ENCODE data around the gene CCIN.
A peak's percentile ranks its signal among the peaks of the same experiment; 100 is the strongest.
"Not testable (repeated sequence)": the region's sequence is repeated elsewhere in the genome, so short reads cannot be mapped to it uniquely, and the experiment has no call there.

Gene CCIN

DNA sequence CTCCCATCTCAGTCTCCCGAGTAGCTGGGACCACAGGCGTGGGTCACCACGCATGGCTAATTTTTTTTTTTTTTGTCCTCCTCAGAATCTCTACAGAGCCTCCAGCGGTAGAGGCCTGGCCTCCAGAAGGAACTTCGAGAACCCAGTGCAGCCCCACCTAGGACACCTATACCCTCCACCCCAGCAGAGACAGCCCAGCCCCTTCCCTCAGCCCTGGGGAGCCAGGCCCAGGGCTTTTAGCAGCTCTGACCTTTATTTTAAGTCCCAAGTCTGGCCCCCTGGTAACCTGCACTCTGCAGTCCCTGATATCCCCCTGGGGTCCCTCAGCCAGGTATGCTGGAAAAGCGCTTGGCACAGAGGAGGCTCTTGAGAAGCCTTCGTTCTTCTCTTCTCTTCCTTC, 27.4 kb upstream of the CCIN start:
- DNase-seq, result no peak

DNA sequence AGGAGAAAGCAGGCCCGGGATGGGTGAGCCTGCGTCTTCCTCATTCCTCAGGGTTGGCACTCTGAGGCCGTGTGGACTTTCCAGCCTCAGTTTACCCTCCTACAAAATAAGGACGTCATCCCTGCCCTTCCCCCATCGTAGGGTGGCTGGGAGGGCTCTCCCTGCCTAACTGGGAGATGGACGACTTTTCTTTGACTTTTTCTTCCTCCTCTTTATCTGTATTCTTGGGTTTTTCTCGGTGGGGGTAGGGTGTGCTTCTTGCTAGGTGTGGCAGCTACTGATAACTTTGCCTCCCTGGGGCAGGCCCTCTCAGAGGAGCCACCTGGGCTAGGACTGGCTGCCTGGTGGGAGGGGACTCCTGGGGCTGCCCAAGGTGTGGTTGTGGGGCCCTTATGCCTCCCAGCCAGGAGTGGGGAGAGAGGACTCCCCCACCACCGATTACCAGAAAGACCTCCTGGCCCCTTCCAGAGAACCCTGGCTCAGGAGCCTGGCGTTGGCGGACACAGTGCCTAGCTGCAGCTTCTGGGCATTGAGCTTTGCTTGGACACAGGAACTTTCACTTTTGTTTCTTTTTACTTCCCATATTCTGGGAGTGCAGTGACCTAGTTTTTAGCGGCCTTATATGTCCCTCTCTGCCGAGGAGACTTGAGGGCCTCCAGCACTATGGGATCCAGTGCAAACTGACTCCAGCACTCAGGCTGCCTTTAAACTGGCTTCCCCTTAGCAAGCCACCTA, 26.5 kb upstream of the CCIN start:
- DNase-seq, result no peak

GRCh38 chr9:36143245-36143641, 25.9 kb upstream of the CCIN start:
- DNase-seq, result no peak

DNA sequence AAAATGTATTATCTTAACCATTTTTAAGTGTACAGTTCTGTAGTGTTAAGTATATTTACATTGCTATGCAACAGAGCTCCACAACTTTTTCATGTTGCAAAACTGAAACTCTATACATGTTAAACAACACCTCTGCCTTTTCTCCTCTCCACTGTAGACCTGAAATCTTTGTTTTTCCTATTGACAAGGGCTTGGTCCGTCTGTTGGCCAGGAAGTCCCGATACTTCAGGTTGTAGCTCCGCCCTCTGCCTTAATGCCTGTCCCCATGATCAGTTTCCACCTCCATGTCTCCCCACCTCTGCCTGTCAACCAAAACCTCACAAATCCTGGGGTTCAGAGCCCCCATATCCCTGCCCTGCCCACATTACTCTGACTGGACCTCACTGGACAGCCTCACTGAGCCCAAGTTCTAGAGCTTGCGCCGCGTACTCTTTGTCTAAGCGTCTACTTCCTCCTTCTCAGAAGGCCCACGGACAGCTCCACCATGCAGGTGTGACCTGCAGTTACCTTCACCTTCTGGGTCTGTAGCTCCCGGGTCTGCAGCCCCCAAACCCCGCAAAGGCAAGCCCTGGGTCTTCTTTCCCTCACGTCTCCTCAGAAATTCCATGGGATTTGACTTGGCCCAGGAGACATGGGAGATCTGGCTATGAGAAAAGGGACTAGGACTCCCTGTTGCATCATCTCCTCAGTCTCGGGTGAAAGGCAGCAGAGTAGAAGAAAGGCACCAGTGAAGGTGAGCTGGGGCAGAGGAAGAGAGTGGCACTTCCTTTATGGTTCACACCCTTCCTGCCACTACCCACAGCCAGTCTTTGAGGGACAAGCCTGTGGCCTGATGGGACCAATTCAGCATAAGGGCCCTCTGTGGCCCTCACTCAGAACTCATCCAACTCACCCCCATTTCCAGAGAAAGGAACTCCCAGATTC, 24.6 kb upstream of the CCIN start:
- no peak for DNase-seq

- DNase-seq, result no peak
Observed at GRCh38 chr9:36145970-36146369, 23.2 kb upstream of the CCIN start.

DNA sequence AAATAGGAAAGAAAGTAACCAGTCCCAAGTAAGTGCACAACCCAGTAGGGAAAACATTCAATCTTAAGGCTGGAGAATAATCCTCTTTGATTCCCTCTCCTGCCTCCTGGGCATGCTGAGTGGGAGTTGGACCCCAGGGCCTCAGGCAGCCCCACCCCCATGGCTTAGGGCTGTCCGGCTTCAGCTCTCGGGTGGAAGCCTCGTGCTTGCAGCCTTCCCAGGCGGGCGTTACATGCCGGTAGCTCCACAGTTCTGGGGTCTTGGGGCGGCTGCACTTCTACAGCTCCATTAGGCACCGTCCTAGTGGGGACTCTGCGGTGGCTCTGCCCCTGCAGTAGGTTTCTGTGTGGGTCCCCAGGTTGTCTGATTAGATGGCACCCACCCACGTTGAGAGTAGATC, 22.5 kb upstream of the CCIN start:
- no peak for DNase-seq

- DNase-seq, result no peak
Observed at GRCh38 chr9:36147441-36148175, 21.6 kb upstream of the CCIN start.

GRCh38 chr9:36148311-36149051, 20.7 kb upstream of the CCIN start:
- peak; percentile 99 for DNase-seq

DNA sequence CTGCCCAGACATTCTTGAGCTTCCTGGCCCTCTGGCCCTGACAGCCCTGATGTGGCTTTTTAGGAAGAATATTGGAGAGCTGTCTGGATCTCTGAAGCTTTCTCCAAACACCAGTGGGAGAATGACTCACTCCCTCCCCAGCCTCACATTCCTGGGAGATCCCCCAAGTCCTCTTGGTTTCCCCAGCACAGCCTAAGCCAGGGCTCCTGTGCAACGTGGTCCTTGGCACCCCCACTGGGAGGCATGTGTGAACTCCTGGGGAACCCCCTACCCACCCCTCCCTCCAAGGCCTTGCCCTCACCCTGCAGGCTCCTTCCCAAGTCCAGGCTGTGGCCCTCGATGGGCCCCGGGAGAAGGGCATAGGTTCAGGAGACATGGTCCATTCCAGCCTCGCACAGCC, 20.0 kb upstream of the CCIN start:
- peak; percentile 50 for DNase-seq

DNA sequence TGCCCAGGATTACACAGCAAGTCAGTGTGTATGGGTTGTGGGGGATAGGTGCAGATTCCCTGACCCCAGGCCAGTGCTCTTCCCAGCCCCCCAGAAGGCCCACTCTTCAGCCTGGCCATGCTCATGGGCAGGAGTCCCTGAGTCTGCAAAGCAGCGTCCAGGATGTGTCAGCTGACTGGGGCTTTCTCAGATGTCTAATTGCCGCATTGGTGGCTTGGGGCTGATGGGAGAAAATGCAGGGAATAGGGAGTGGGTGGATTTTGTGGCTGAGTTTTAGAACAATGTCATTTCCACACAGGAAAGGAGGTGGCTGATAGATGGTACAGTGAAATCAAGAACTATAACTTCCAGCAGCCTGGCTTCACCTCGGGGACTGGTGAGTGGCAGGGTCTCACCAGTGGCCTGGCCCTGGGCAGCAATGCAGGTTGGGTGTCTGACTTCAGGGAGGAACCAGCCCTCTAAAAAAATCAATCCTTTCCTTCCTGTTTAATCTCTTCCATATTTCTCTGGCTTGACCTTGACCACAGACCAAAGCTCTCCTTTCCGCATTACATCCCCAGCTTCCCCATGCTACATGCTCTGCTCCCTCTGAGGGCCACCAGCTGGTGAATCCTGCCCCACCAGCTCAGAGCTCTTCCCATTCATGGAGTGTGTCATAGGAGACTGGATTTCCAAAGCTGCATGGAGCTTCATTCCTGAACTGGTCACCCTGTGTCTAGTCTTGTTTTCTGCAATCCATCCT, 18.4 kb upstream of the CCIN start:
- DNase-seq, result no peak

GRCh38 chr9:36151316-36152210, 17.6 kb upstream of the CCIN start:
- DNase-seq, result no peak

DNA sequence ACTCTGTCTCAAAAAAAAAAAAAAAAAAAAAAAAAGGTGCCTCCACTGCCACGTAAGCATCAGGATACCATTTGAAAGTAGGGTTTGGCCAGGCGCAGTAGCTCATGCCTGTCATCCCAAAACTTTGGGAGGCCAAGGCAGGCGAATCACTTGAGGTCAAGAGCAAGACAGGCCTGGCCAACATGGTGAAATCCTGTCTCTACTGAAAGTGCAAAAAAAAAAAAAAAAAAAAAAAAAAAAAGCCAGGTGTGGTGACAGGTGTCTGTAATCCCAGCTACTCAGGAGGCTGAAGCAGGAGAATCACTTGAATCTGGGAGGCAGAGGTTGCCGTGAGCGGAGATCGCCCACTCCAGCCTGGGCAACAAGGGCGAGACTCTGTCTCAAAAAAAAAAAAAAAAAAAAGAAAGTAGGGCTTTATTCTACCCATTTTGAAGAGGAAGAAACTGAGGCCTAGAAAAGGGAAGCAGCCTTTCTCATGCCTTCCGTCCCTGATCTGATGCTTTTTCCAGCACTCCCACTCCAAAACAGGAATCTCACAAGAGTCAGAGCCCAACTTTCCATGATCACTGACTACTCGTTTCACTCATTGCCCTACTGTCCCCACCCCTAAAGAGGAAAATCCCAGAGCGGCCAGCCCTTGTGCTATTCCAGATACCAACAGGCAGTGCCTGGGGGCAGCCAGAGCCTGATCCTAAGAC, 16.3 kb upstream of the CCIN start:
- no peak for DNase-seq

DNA sequence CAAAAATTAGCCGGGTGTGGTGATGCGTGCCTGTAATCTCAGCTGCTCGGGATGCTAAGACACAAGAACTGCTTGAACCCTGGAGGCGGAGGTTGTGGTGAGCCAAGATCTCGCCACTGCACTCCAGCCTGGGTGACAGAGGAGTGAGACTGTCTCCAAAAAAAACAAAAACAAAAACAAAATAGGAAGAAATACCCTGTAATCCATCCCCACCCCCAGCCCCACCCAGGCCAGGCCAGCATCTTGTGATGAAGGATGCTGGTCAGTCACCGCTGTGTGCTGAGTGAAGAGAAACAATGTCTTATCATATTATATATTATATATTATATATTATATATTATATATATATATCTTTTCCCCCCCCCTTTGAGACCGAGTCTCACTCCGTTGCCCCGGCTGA, 15.4 kb upstream of the CCIN start:
- no peak for DNase-seq

- peak; percentile 92 for DNase-seq
Observed at GRCh38 chr9:36154331-36154952, 14.7 kb upstream of the CCIN start.

- no peak for DNase-seq
Observed at GRCh38 chr9:36156116-36156515, 13.1 kb upstream of the CCIN start.

- DNase-seq, result no peak
Observed at GRCh38 chr9:36158122-36158521, 11.1 kb upstream of the CCIN start.

- DNase-seq, result no peak
Observed at GRCh38 chr9:36158917-36159316, 10.3 kb upstream of the CCIN start.

DNA sequence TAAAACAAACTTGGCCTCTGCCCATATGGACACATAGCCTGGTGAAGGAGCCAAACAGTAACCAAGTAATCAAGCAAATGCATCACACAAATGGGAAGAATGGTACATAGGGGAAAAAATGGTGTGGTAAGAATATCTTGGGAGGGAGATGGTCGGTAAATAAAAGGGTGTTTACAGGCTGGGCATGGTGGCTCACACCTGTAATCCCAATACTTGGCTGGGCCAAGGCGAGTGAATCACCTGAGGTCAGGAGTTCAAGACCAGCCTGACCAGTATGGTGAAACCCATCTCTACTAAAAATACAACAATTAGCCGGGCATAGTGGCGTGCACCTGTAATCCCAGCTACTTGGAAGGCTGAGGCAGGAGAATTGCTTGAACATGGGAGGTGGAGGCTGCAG, 9.7 kb upstream of the CCIN start:
- DNase-seq, result not testable (repeated sequence)

- DNase-seq, result not testable (repeated sequence)
Observed at GRCh38 chr9:36160126-36160525, 9.1 kb upstream of the CCIN start.

DNA sequence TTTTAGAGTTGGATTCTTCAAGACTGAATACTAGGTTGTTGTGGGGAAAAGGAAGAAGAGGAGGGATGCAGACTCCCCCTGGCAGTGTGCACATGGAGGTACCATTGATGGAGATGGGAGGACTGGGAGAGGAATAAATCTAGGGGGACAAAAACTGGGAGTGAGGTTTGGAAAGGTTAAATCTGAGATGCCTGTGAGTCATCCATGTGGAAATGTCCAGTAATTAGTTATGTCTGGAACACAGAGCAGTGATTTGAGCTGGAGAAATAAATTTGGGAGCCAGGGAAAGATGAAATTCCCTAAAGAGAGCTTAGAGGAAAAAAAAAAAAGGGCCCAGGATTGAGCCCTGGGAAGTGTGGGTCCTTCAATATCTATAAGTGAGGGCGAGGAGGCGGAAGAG, 8.0 kb upstream of the CCIN start:
- DNase-seq, result no peak

Data from kidney glomerular epithelial cell (primary cell).